GM19395 (cell line): Measurements from ENCODE around the gene ZNF831.

Experiments
- ATAC-seq: cut with Tn5 transposase; IDR thresholded peaks from one replicate; pipeline ENCODE4 v1.9.1; 2021; ENCODE audit warnings: mild to moderate bottlenecking, moderate library complexity; ENCODE audit not compliant: unreplicated experiment

The ZNF831 gene

DNA sequence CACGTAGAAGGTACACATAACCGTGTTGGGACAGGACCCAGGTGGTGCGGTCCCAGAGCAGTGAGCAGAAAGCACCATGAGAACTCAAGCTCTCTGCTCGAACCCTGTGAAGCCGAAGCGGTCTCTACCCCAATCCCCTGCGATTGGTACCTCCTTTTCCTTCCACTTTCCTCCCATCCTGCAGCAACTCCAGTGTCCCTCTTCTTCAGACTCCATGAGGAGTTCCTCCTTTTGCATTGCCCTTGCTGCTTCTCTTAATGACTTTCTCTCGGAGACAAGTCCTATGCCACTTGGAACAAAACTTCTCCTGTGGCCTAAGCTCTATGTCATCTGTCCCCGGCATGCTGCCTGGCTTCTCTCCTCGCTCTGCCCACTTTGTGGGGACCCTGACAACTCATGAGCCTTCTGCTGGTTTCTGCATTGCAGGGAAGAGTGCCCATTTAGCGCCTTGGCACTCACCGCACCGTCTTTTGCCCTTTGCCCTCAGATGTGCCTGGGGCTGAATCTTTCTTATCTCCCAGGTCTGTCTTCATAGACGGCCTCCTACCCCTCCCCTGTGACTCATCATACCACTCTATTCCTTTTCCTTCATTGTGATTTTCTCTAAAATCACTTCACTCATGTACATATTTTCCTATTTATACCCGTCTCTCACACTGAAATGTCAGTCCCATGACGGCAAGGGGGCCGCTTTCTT, 9.2 kb upstream of the ZNF831 start:
- no peak for ATAC-seq

DNA sequence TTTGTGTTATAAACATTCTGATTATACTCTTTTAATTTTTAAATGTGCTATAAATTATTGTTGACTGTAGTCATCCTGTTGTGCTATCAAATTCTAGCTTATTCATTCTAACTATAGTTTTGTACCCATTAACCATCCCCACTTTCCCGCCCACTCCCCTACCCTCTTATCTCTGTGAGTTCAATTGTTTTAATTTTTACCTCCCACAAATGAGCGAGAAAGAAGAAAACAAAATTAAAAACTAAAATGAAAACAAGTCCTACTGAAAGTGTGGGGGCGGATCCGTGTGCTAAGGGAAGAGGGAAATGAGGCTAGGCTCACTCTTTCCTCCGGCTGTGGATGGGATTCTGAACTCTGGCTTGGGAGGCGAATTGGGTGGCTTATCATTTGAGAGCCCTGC, 6.6 kb upstream of the ZNF831 start:
- ATAC-seq, result no peak

DNA sequence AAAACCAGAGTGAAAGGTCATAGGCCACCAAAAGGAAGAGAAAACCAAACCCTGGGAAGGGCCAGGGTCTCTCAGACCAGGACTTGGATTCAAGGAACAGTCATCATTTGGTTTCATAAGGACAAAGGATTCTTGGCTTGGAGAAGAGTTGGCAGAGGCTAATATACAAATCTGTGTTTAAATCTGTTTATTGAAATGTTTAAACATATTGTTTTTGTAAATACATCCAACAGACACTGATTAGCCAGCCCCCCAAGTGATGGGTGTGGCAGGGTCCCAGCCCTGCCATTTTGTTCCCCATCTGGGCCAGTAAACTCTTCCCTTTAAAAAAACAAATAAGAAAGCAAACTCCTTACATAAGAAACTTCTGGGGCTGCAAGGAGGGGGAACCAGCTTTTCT, 6.1 kb upstream of the ZNF831 start:
- no peak for ATAC-seq

DNA sequence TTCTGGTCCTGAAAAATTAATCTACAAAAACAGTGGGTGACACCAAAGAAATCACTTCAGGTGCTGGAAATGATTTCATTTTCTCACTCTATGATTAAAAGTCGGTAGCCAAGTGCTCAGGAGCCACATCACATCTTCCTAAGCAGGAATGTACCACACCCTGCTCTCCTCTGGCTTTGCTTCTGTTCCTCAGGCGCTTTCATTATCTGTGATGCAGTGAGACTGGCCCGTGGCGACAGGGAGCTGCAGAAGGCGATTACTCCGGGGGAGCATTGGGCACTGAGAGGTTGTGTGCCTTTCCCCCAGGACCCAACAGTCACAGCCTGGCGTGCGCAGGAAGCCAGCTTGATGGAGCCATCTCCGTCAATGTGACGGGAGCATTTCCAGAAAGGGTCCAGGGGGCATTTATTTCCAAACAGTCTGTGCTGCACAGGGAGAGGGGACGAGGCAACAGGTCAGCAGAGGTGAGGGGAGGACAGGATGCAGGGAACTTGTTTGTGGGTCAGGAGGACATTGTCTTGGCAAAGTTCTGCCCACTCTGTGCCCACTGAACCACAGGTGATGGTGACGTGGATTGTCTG, 5.6 kb upstream of the ZNF831 start:
- ATAC-seq, result no peak

DNA sequence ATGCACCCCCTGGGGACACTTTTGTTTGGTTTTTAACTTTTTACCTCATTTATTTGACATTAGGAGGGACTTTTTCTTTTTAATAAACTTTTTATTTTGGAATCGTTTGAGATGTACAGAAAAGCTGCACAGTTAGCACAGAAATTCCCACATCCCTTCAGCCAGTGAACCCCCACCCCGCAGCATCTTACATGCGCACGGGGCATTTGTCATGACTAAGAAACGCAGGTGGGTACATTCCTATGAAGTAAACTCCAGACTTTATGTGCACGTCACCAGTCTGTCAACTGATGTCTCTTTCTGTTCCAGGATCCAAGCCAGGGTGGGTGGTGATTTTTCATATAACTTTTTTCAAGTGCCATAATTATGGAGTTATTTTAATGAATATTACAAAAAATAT, 4.9 kb upstream of the ZNF831 start:
- no peak for ATAC-seq

DNA sequence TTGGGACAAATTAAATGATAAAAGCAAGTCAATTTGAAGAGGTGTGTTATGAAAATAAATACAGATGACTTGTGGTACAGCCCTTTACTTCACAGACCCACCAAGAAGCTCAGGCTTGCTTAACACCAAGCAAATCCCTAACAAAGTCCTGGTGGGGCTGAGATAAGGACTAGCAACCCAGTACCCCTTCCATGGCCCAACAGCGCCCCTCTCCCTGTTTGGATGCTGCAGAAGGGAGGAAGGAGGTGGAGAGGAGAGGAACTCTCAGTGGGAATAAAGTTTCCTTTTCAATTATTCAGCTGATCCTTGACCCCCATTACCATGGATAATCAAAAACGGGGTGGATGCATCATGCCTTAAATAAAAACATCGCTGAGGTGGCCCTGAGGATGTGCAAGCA, 4.5 kb upstream of the ZNF831 start:
- no peak for ATAC-seq

DNA sequence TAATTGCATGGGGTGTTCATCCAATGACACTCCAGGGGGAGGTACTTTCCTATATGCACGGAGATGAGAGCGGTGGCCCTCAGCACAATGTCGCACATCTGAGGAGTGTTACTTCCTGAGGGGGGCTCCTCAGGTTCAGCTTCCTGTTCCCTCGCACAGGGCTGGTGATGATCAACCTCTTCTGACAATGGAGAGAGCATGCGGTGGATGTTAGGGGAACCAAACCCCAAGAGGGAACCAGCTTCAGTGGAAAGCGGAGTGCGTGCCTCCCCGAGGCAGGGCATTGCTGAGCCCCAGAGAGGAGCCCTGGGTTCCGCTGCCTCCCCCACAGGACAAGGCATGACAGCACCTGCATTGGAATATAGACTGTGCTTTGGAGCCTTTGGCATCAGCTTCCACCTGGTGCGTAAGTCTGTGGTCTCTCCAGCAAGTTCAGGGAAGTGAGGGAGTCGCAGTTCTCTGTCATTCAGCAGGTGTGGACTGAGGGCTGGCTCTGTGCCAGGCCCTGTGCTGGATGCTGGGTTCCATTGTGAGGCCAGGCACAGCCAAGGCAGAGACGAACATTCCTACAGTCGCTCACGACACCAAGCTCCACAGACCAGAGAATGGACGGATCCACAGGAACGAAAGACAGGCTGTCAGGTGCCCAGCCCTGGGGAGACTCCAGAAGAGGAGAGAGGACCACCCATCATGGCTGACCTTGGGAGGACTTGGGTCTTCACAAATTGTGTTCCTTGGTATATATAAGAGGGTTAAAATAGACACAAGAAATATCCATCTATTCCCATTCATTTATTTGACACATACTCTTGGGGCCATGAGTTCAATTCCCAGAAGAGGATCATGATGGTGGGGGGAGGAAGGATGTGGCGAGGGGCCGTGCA, 3.9 kb upstream of the ZNF831 start:
- ATAC-seq, result no peak

DNA sequence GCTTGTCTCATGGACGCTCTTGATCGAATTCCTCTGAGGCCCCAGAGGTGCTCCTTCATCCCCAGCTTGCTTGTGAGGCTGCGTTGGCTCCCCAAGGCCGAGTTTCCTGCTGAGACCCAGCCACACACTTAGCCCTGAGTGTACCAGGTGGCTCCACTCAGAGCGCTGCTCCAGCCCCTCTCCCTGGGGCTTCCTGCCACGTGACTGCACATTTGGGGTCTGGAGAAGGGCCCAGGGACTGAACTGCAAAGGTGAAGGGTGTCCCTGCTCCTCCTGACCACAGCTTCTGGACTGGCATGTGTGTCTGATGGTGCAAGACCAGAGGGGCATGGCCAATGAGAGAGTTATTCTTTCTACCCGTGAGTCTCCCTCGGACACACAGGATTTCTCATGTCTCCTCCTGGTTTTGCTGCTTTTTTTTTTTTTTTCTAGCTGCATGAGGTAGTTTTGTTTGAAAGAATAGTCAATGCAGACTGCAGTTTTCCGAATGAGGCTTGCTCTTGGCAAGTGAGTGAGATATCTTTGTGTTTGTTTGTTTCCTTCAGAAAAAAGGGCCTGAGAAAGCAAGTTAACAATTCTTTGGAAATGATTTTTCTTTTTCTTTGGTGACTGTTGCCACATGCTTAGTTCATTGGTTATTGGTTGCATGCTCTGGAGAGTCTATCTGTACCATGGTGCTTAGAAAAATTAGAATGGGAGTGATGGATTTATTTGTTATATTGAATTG, 3.1 kb upstream of the ZNF831 start:
- ATAC-seq, result no peak

DNA sequence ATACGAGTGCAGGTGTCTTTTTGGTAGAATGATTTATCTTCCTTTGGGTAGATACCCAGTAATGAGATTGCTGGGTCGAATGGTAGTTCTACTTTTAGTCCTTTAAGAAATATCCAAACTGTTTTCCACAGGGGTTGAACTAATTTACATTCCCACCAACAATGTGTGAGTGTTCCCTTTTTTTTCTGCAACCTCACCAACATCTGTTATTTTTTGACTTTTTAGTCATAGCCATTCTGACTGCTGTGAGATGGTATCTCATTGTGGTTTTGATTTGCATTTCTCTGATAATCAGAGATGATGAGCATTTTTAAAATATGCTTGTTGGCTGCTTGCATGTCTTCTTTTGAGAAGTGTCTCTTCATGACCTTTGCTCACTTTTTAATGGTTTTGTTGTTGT, 1.9 kb upstream of the ZNF831 start:
- no peak for ATAC-seq

DNA sequence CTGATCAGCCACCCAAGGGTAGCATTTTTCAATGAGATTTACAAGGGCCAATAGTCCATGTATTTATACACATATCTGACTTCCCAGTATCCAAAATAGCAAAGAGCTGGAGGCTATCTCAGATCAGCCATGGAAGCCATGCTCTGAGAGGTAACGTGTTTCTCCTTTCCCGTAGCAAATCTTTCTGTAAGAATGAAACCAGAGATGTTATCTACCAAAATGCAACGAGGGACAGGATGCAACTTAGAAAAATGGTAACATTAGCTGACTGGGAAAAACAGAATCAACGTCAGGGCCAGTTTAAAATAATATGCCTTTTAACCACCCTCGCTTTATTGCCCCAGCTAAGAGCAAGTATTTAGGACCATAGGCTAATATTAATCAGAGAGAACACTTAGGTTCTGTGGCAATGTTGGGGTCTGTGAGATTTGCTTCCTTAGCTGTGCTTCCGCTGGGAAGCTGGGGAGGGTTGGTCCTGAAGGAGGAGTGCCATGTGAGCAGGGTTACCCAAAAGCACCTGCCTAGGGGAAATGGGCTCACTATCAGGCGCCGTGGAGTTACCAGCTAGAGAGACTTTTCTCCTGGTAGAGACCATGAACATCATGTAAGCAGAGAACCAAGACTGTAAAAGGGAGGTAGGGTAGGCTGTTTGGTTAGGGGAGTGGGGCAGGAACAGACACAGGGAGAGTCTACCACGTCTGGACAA, 1.2 kb downstream of the ZNF831 start:
- no peak for ATAC-seq

DNA sequence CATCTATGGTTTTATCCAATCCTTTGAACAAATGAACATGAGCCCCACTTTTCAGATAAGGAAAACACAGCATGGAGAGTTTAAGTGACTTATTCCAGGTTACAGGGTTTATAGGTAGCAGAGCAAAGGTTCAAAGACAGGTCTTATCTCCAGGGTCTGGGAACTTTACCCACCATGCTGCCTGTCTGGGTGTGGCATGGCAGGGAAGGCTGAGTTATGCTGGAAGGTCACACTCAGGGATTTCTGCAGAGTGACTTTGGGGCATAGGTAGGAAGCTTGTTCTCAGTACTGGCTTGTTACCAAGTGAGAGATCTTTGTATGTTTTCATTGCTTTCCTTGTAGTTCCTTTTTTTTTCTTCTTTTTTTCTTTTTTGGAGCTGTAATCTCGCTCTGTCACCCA, 1.8 kb downstream of the ZNF831 start:
- no peak for ATAC-seq

DNA sequence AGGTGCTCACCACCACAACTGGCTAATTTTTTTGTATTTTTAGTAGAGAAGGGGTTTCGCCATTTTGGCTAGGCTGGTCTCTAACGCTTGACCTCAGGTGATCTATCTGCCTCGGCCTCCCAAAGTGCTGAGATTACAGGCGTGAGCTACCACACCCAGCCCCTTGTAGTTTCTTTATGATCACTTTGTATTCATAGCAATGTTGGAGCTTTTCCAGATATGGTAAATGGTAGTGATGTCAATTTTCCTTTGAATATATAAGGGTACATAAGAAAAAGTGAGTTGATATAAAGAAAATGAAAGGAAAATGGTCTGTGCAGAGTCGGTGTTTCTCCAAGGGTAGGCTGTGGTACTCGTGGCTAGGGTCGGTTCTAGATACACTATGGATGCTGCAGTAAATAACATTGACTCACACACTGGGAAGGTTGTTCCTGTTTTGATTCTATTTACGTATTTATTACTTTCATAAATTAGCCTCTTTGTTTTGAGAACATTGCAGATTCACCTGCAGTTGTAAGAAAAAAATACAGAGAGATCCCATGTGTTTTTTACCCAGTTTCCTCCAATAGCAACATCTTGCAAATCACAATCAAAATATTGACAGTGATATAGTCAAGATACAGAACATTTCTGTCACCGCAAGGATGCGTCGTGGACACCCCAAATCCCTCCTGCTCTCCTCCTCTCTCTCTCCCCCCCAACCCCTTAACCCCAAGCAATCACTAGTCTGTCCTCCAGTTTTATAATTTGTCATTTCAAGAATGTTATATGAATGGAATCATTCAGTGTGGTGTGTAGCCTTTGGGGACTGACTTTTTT, 2.5 kb downstream of the ZNF831 start:
- no peak for ATAC-seq

DNA sequence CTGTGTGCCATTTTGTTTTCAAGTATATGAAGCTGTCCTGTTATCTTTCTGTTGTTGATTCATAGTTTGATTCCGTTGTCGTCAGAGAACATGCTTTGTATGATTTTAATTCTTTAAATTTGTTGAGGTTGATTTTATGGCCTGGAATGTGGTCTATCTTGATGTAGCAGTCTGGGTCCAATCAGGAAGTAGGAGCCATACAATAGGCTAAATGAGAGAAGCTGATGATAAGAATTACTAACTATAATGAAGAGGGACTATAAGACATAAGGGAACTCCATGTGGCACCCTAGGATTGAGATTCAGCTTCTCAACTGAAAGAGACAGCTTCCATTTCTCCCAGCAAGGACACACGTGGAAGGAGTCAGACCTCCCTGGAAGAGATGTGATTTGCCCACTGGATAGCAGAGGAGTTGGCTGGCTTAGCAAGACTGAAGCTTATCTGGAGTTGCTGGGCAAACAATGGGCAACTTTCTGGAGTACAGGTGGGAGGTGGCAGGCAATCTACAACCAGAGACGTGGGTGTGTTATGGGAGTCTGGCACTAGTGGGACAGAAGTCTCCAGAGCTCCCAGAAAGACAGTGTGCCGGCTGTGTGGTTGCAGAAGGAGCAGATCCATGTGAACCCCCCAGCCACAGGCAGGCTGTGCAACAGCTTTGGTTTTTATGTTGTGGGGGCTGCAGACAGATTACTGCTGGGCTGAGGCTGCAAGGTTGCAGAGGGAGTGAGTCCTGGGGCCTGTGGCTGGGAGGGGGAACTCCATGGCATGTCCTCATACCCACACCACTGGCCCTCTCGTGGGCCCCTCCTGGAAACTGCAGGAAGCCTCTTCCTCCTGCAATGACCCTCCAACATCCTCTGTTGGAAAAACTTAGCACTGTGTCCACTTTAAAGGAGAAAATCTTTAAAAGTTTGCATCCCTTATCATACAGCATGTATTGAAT, 7.1 kb downstream of the ZNF831 start:
- ATAC-seq, result no peak

DNA sequence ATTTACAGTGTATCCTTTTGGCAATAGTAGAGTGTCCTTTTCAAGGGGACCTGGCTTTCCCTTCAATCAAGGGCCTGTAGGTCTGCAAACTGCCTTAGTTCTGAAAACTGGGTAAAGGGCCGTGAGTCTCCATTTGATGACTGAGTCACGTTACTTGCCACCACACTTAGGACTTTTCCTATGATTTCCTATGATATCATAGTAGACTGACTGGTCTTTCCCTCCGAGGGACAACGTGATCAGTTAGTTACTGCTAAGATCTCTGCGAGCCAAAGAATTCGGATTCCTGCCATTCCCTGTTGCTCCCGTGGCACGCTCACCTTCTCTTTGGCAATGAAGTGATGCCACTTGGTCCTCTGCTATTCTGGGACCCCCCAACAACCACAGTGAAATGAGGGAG, 8.4 kb downstream of the ZNF831 start:
- no peak for ATAC-seq

DNA sequence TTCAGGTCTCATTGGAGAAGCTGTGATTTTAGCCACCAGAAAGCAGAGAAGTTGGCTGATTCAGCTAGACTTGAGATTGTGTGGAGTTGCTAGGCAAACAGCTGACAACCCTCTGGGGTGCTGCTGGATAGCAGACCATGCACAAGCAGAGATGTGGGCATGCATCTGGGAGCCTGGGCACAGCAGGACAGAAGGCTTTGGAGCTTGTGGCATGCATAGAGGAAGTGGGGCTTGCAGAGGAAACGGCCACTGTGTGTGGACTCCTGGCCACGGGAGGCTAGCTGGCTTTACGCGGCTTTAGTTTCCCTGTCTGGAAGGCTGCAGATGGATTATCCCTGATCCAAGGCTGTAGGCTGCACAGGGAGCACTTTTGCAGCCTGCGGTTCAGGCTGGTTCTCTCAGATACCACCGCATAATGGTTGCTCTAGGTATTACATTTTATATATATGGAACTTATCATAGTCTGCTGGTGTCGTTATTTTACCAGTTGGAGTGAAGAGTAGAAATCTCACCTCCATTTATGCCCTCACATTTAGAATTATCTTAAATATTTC, 10.4 kb downstream of the ZNF831 start:
- no peak for ATAC-seq

DNA sequence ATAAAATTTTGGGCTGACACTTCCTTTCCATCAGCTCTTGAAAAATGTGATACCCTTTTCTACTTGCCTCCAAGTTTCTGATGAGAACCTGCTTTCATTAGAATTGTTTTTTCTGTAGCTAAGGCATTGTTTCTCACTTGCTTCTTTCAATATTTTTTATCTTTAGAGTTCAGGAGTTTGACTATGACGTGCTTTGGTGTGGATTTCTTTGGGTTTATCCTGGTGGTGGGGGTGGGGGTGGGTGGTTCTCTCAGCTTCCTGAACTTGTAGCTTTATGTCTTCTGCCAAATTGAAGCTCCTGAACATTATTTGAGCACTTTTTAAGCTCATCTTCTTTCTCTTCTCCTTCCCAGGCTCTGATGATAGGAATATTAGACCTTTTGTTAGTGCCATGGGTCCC, 11.4 kb downstream of the ZNF831 start:
- no peak for ATAC-seq

DNA sequence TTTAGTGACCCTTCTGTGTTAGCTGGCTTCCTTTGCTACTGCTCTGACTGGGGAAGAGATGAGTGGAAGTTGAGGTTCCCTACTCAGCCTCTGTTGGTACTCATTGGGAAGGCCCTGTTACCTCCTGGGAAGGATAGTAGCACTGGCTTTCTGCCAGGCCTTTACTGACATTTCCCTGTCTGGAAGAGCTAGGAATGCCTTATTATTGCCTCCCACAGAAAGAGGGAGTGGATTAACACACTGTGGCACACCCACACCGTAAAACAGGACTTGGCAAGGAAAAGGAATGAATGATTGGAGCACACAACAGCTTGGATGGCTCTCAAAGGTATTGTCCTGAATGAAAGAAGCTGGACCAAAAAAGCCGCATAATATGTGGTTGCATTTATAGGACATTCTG, 12.2 kb downstream of the ZNF831 start:
- no peak for ATAC-seq

DNA sequence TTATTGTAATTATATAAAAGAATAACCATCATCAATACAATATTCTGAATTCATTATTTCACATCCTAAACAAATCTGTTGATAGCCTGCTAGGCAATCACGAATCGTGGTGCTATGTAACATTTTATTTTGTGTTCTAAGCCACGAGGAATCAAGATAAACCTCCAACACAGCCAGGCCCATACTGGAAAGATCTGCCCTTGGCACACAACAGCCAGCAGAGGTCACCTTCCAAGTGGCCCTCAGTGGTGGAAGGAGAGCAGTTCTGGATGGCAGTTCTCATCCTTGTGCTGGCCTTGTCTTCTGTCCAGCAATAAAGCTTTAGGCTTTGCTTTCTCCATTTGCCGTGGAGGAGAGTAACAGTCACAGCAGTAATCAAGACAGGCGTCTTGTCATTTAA, 13.2 kb downstream of the ZNF831 start:
- ATAC-seq, result no peak
